BLaER1 treated with 17β-estradiol and CSF1 and Interleukin-3, amounts not matched to agents 10 nM and 100 nM (cell line): Measurements from ENCODE around the gene KDELR1.

Experiments
- H3K27ac ChIP-seq, 11 experiments: shearing (Covaris generic); formaldehyde crosslinking; 2 replicates each; pipeline ENCODE4 v1.8.1; 2022
- H3K27me3 ChIP-seq, 11 experiments: shearing (Covaris generic); formaldehyde crosslinking; 2 replicates each; pipeline ENCODE4 v1.8.1; 2022
- H3K36me3 ChIP-seq, 11 experiments: shearing (Covaris generic); formaldehyde crosslinking; 2 replicates each; pipeline ENCODE4 v1.8.1; 2022
- H3K4me1 ChIP-seq, 10 experiments: shearing (Covaris generic); formaldehyde crosslinking; 2 replicates each; pipeline ENCODE4 v1.8.1; 2022
- H3K4me2 ChIP-seq, 11 experiments: shearing (Covaris generic); formaldehyde crosslinking; 2 replicates each; pipeline ENCODE4 v1.8.1; 2022
- H3K4me3 ChIP-seq, 10 experiments: shearing (Covaris generic); formaldehyde crosslinking; 2 replicates each; pipeline ENCODE4 v1.8.1; 2022
- H3K9ac ChIP-seq, 11 experiments: shearing (Covaris generic); formaldehyde crosslinking; 2 replicates each; pipeline ENCODE4 v1.8.1; 2022
- H3K9me3 ChIP-seq, 11 experiments: shearing (Covaris generic); formaldehyde crosslinking; replicated peaks in 1 of 11; 2 replicates each; pipeline ENCODE4 v1.8.1; 2022
- H4K20me1 ChIP-seq, 11 experiments: shearing (Covaris generic); formaldehyde crosslinking; 2 replicates each; pipeline ENCODE4 v1.8.1; 2022
- Cebpa-rat ChIP-seq, 11 experiments: shearing (Covaris generic); IDR thresholded peaks; 2 replicates each; pipeline ENCODE4 v1.8.1; 2022

Gene KDELR1

DNA sequence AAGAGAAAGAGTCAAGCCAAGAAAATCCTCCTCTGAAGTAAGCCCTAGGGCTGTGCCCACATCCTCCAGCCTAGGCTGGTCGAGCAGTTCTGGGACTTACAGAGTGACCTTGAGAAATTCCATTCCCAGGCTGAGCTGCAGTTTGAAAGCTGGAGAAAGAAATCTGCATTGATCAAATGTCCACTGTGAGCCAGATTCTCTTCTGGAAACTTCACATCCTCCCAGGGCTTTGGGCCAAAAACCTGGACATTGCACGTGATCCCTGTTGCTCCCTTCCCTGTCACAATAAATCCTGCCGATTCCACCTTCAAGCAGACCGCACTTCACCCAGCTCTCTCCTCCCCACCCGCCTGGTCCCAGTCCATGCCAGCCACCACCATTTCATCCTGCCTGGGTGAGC, 43.3 kb downstream of the KDELR1 start:
- H3K4me1 ChIP-seq: peaks cover 0 to 5% (median 4%) of the 10 kb centered on the region in 10 experiments; a peak in 11 of 20 replicates

DNA sequence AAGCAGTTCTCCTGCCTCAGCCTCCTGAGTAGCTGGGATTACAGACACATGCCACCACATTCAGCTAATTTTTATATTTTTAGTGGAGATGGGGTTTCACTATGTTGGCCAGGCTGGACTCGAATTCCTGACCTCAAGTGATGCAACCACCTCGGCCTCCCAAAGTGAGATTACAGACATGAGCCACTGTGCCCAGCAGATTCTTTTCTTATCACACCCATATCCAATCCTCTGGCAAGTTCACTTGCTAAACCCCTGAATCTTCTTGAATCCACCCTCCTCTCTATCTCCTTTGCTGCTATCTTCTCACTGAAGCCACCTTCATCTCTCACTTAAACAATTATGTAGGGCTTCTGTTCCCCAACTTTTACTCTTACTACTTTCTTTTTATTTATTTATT, 45.2 kb downstream of the KDELR1 start:
- no peak overlapping the region for H3K9ac ChIP-seq
- no peak overlapping the region for H3K4me2 ChIP-seq
- no peaks in the 10 kb centered on the region for H3K27me3 ChIP-seq
- H3K4me1 ChIP-seq: peaks cover 0 to 14% (median 11%) of the 10 kb centered on the region in 10 experiments; a peak in 11 of 20 replicates
- TF ChIP-seq Cebpa-rat (IDR thresholded peaks at IDR 0.05): no peak
- no peaks in the 10 kb centered on the region for H3K36me3 ChIP-seq
- H3K9me3 ChIP-seq: no peaks in the 10 kb centered on the region
- H4K20me1 ChIP-seq: no peaks in the 10 kb centered on the region
- no peak overlapping the region for H3K4me3 ChIP-seq
- no peak overlapping the region for H3K27ac ChIP-seq

More for the DNA sequence above, 43.3 kb downstream of the KDELR1 start:
- Histone ChIP-seq H3K4me3 (no peak overlapping the region), H3K27me3 (no peaks in the 10 kb centered on the region), H3K9ac (no peak overlapping the region), H4K20me1 (no peaks in the 10 kb centered on the region), H3K9me3 (no peaks in the 10 kb centered on the region), H3K27ac (no peak overlapping the region), H3K4me2 (no peak overlapping the region), H3K36me3 (no peaks in the 10 kb centered on the region)
- no peak for TF ChIP-seq Cebpa-rat (IDR thresholded peaks at IDR 0.05)

DNA sequence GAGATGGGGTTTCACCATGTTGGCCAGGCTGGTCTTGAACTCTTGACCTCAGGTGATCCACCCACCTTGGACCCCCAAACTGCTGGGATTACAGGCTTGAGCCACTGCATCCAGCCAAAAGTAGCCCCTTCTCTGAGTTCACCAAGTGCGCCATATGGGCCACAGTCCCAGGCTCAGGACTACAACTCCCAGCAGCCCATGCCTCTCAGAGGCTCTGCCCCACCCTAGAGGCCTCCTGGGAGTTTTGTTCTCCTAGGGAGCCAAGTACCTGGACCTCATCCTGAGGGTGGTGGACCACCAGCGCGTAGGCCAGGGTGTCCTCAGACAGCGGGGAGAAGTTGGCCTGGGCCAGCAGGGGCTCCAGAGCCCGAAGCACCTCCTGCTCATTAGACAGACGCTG, 46.5 kb downstream of the KDELR1 start:
- no peak for TF ChIP-seq Cebpa-rat (IDR thresholded peaks at IDR 0.05)
- Histone ChIP-seq H3K4me1 (peaks cover 6 to 19% (median 11%) of the 10 kb centered on the region in 10 experiments; a peak in 15 of 20 replicates), H3K27ac (no peak overlapping the region), H3K9me3 (no peaks in the 10 kb centered on the region), H3K36me3 (no peaks in the 10 kb centered on the region), H3K4me3 (no peak overlapping the region), H3K4me2 (no peak overlapping the region), H3K27me3 (no peaks in the 10 kb centered on the region), H4K20me1 (no peaks in the 10 kb centered on the region), H3K9ac (no peak overlapping the region)

DNA sequence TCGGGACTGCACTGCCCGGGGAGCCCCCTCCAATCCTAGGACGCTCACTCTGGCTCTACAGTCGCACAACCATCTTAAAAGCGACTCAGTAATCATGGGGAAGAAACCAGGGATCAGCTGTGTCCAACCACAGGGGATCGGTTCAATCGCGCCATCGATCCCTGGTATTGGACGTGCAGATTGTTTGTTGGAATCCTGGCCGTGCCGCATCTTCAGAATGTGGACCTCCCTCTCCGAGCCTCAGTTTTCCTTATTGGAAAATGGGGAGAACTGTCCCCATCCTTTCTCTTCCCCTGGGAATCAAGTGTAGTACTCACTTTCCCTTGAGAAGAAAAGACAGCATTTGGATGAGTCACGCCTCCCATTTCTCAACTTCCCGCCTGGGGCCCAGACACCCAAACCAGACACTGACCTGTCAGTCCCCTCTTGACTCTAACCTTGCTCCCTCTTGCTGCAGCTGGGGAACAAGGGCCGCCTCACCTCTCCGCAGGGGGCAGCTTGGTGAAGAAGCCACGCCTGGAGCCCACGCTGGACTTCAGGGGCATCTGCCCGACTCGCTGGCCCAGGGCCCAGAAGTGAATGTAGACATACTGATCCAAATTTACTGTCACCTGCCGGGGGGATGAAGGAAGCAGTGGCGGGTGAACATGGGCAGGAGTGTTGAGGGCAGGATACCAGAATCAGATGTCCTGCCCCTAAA, 48.4 kb downstream of the KDELR1 start:
- Histone ChIP-seq H3K4me3 (no peak overlapping the region), H3K4me2 (peak overlapping the region in 5 of 11 experiments; percentile 24 to 54 (median 34); a peak in 8 of 22 replicates), H3K9ac (0 out of 22 replicates have a peak overlapping the region, but pooled peaks of 1 of the 11 experiments have one; percentile 24), H3K27me3 (no peaks in the 10 kb centered on the region), H3K4me1 (peaks cover 6 to 19% (median 11%) of the 10 kb centered on the region in 10 experiments; a peak in 15 of 20 replicates), H4K20me1 (no peaks in the 10 kb centered on the region; a peak in 1 of 22 replicates), H3K27ac (no peak overlapping the region), H3K9me3 (no peaks in the 10 kb centered on the region), H3K36me3 (no peaks in the 10 kb centered on the region)
- TF ChIP-seq Cebpa-rat (IDR thresholded peaks at IDR 0.05): no peak

DNA sequence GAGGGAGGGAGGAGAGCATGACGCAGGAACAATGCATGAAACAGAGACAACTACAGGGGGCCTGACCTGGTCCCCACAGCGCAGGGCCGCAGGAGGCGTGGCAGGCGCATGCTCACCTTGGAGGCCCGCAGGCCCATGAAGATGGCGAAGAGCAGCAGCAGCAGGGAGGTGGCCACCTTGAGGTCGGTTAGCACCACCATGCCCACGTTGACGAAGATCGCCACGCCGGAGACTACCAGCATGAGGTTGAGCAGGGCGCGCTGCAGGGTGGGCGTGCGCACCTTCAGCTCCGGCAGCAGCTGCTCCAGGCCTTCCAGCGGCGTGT, 49.0 kb downstream of the KDELR1 start:
- Histone ChIP-seq H3K27ac (0 out of 22 replicates have a peak overlapping the region, but pooled peaks of 1 of the 11 experiments have one; percentile 8), H3K9me3 (no peaks in the 10 kb centered on the region), H3K4me3 (no peak overlapping the region), H3K9ac (peak overlapping the region in 1 of 11 experiments; percentile 24; a peak in 1 of 22 replicates), H3K27me3 (no peaks in the 10 kb centered on the region), H3K4me2 (peak overlapping the region in 4 of 11 experiments; percentile 24 to 54 (median 44); a peak in 5 of 22 replicates), H3K4me1 (peaks cover 6 to 19% (median 11%) of the 10 kb centered on the region in 10 experiments; a peak in 15 of 20 replicates), H3K36me3 (no peaks in the 10 kb centered on the region), H4K20me1 (no peaks in the 10 kb centered on the region; a peak in 1 of 22 replicates)
- TF ChIP-seq Cebpa-rat (IDR thresholded peaks at IDR 0.05): no peak

DNA sequence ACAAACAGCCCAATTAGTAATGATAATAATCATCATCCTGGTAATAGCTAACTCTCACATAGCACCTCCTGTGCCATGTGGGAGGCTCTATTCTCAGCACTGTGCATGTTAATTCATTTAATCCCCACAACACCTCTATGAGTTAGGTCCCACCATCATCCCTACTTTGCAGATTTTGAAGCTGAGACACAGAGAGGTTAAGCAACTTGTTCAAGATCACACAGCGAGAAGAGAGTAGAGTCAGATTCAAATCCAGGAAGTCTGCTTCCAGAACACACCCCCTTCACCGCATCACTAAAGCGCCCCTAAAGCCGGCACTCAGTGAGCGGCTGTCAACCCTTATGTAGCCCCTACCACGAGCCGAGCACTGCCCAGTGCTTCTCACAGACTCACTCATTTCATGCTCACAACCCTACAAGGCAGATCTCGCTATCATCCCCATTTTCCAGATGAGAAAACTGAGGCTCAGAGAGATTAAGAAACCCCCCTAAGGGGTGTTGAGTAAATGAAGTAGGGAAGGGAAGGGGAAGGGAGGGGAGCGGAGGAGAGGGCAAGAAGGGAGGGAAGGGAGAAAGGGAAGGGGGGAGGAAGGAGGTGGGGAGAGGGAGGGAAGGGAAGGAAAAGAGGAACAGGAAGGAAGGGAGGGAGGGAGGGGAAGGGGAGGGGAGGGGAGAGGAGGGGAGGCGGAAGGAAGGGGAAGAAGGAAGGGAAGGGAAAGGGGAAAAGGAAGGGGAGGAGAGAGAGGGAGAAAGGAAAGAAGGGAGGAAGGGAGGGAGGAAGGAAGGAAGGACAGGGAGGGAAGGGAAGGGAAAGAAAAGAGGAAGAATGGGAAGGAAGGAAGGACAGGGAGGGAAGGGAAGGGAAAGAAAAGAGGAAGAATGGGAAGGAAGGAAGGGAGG, 49.6 kb downstream of the KDELR1 start:
- H3K4me3 ChIP-seq: no peak overlapping the region
- TF ChIP-seq Cebpa-rat (IDR thresholded peaks at IDR 0.05): no peak
- H3K27me3 ChIP-seq: no peaks in the 10 kb centered on the region
- H3K27ac ChIP-seq: peak overlapping the region in 1 of 11 experiments; percentile 10; a peak in 1 of 22 replicates
- H3K9me3 ChIP-seq: no peaks in the 10 kb centered on the region
- peaks cover 6 to 19% (median 11%) of the 10 kb centered on the region in 10 experiments; a peak in 15 of 20 replicates for H3K4me1 ChIP-seq
- no peak overlapping the region for H3K4me2 ChIP-seq
- no peaks in the 10 kb centered on the region for H3K36me3 ChIP-seq
- H4K20me1 ChIP-seq: no peaks in the 10 kb centered on the region; a peak in 1 of 22 replicates
- H3K9ac ChIP-seq: no peak overlapping the region

DNA sequence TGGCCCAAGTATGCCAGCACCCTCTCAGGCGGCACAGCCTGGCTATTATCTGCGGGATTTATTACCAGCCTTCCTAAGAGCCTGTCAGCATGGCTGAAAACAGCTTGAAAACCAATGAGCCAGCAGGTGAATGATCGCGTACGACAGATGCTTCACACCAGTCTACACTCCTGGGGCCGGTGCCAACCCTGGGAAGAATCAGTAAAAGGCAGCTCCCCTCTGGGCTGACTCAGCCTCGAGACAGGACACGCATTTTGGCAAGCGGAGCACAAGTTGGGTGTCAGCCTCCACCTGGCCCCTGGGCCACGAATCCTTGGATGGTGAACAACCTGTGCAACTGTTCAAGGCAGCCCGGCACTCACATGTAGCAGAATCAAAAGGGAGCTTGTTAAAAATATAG, 50.4 kb downstream of the KDELR1 start:
- Histone ChIP-seq H3K4me1 (peaks cover 6 to 19% (median 11%) of the 10 kb centered on the region in 10 experiments; a peak in 15 of 20 replicates), H3K4me2 (no peak overlapping the region; a peak in 1 of 22 replicates), H3K36me3 (no peaks in the 10 kb centered on the region), H3K27me3 (no peaks in the 10 kb centered on the region), H3K4me3 (no peak overlapping the region), H3K9ac (peak overlapping the region in 1 of 11 experiments; percentile 4; a peak in 1 of 22 replicates), H3K27ac (peak overlapping the region in 2 of 11 experiments; percentile 9 to 10; a peak in 1 of 22 replicates), H3K9me3 (no peaks in the 10 kb centered on the region), H4K20me1 (no peaks in the 10 kb centered on the region; a peak in 1 of 22 replicates)
- no peak for TF ChIP-seq Cebpa-rat (IDR thresholded peaks at IDR 0.05)

DNA sequence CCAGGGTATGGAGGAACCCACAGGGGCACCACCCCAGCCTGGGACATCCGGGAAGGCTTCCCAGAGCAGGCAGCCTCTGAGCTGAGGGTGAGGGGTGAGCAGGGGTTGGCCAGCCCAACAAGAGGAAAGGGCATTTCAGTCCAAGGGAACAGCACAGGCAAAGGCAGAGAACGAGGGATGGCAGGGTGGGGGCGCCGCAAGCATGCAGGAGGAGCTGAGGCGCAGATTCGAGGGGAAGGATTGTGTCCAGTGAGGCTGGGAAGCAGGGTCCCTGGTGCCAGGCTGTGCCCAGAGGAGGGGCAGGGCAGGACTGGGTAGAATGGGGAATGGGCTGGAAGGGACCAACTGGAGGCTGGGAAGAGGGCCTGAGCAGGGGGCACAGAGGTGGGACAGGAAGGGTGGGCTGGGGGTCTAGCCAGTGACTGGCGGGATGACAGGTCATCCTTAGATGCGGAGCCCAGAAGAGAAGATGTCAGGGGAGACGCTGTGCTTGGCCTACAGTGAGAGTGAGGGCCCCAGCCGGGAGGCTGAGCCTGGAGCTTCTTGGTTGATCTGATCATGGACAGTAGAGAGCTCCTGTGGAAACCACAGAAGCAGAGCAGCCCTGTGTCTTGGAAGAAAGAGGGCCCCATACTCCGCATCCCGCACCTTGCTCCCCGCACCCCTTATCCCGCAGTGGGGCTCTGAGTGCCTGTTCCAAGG, 52.4 kb downstream of the KDELR1 start:
- no peak for TF ChIP-seq Cebpa-rat (IDR thresholded peaks at IDR 0.05)
- Histone ChIP-seq H3K9me3 (no peaks in the 10 kb centered on the region), H3K4me1 (peaks cover 9 to 26% (median 20%) of the 10 kb centered on the region in 10 experiments; a peak in 18 of 20 replicates), H3K27me3 (no peaks in the 10 kb centered on the region), H3K4me3 (no peak overlapping the region), H3K9ac (no peak overlapping the region), H4K20me1 (no peaks in the 10 kb centered on the region; a peak in 1 of 22 replicates), H3K27ac (no peak overlapping the region), H3K4me2 (no peak overlapping the region), H3K36me3 (no peaks in the 10 kb centered on the region)
